GM12892 (cell line): ENCODE measurements around the gene ARHGEF6.

Experiments used
- POLR2A ChIP-seq: IDR thresholded peaks from 2 replicates; pipeline ENCODE4 v1.6.1; 2011; ENCODE audit warnings: low read depth, low read length, control low read depth
- POLR2AphosphoS5 ChIP-seq: IDR thresholded peaks from 2 replicates; pipeline ENCODE4 v1.6.1; 2011; ENCODE audit warnings: low read depth, low read length, control low read depth
- TAF1 ChIP-seq: IDR thresholded peaks from 2 replicates; pipeline ENCODE4 v1.6.1; 2011; ENCODE audit warnings: low read depth, mild to moderate bottlenecking, control low read depth, low read length, borderline replicate concordance

DNA sequence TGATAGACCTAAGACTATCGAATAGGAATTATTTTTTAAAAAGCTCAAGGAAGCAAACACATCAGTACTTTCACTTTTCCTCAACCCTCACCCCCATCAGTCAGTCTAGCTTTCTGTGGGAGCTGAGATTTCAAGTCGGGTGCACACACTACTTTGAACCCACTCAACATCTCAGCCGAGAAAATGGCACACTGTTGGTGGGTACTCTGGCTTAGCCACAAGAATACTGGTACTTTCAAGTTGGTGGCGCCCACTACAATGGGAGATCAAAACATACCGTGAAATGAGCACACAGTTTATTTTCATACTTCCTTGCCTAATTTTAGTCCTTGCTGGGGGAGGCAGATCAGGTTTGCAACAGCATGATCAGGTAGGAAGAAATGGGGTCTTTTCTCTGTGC lies 122.6 kb downstream of the ARHGEF6 start:
- TF ChIP-seq POLR2AphosphoS5 (no peak), POLR2A (no peak), TAF1 (no peak)
